Parathyroid adenoma (tissue), 2 donors: ENCODE measurements around the gene CAPN9.
"Not testable (repeated sequence)": the region's sequence is repeated elsewhere in the genome, so short reads cannot be mapped to it uniquely, and the experiment has no call there.

ENCODE experiments used
- H2AFZ ChIP-seq: fragments of 300-600 bp; sonication (generic); one replicate; pipeline ENCODE4 v1.7.0; 2017; ENCODE audit warnings: antibody characterized with exemption, mild to moderate bottlenecking
- H3K27ac ChIP-seq: fragments of 300-600 bp; sonication (generic); one replicate; pipeline ENCODE4 v1.7.0; 2017
- H3K27me3 ChIP-seq: fragments of 300-600 bp; sonication (generic); one replicate; pipeline ENCODE4 v1.7.0; 2017; ENCODE audit warnings: low read length; ENCODE audit not compliant: control insufficient read depth, insufficient read depth
- H3K36me3 ChIP-seq: fragments of 300-600 bp; sonication (generic); one replicate; pipeline ENCODE4 v1.7.0; 2017; ENCODE audit warnings: low read length; ENCODE audit not compliant: control insufficient read depth, insufficient read depth
- H3K4me1 ChIP-seq: fragments of 300-600 bp; sonication (generic); one replicate; pipeline ENCODE4 v1.7.0; 2017; ENCODE audit warnings: control low read depth
- H3K4me2 ChIP-seq: fragments of 300-600 bp; sonication (generic); one replicate; pipeline ENCODE4 v1.7.0; 2017; ENCODE audit warnings: low read length
- H3K4me3 ChIP-seq: fragments of 300-600 bp; sonication (generic); one replicate; pipeline ENCODE4 v1.7.0; 2017; ENCODE audit warnings: low read depth, low read length
- H3K79me2 ChIP-seq: fragments of 300-600 bp; sonication (generic); one replicate; pipeline ENCODE4 v1.7.0; 2017; ENCODE audit warnings: control low read depth
- H3K9ac ChIP-seq: fragments of 300-600 bp; sonication (generic); one replicate; pipeline ENCODE4 v1.7.0; 2017; ENCODE audit warnings: mild to moderate bottlenecking
- H3K9me3 ChIP-seq: fragments of 300-600 bp; sonication (generic); one replicate; pipeline ENCODE4 v1.7.0; 2017; ENCODE audit warnings: low read length; ENCODE audit not compliant: control insufficient read depth
- CTCF ChIP-seq: fragments of 300-600 bp; sonication (generic); IDR thresholded peaks from one replicate; pipeline ENCODE4 v1.7.0; 2017; ENCODE audit warnings: antibody characterized with exemption, mild to moderate bottlenecking
- donor health status: primary hyperparathyroidism.

The CAPN9 gene

DNA sequence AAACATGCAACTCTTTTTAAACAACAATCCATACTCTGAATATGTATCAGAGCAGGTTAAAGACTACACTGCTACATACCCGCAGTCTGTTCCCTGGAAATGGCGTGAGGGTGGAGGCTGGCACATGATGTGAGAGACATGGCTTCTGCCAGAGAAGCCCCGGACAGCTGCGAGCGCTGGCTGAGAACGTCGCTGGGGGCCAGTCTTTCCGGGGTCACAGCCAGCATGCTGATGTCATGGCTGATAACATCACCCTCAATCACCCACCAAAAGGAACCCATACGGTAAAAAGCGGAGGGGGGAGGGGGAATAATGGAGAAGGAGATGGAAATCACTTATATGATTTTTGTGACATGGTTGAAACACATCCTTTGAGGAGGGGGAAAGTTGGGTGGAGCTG, 92.0 kb downstream of the CAPN9 start:
- Histone ChIP-seq H2AFZ (no peak overlapping the region), H3K9me3 (no peaks in the 10 kb centered on the region), H3K36me3 (no peaks in the 10 kb centered on the region), H3K27ac (no peak overlapping the region), H3K9ac (no peak overlapping the region), H3K27me3 (no peaks in the 10 kb centered on the region), H3K4me1 (no peaks in the 10 kb centered on the region), H3K79me2 (no peaks in the 10 kb centered on the region), H3K4me2 (no peak overlapping the region), H3K4me3 (no peak overlapping the region)
- no peak for TF ChIP-seq CTCF

GRCh38 chr1:230842801-230843200, 95.6 kb downstream of the CAPN9 start:
- H3K79me2 ChIP-seq = no peaks in the 10 kb centered on the region
- no peaks in the 10 kb centered on the region for H3K36me3 ChIP-seq
- no peak overlapping the region for H2AFZ ChIP-seq
- H3K27me3 ChIP-seq = no peaks in the 10 kb centered on the region
- TF ChIP-seq CTCF = no peak
- no peaks in the 10 kb centered on the region for H3K4me1 ChIP-seq
- no peak overlapping the region for H3K4me2 ChIP-seq
- no peaks in the 10 kb centered on the region for H3K9me3 ChIP-seq
- no peak overlapping the region for H3K9ac ChIP-seq
- H3K4me3 ChIP-seq = no peak overlapping the region
- no peak overlapping the region for H3K27ac ChIP-seq

GRCh38 chr1:230843503-230844309, 96.5 kb downstream of the CAPN9 start:
- H3K27me3 ChIP-seq = no peaks in the 10 kb centered on the region
- no peaks in the 10 kb centered on the region for H3K36me3 ChIP-seq
- H3K4me3 ChIP-seq = no peak overlapping the region
- H3K9ac ChIP-seq = no peak overlapping the region
- H3K9me3 ChIP-seq = no peaks in the 10 kb centered on the region
- H3K27ac ChIP-seq = no peak overlapping the region
- no peaks in the 10 kb centered on the region for H3K79me2 ChIP-seq
- H3K4me1 ChIP-seq = no peaks in the 10 kb centered on the region
- no peak overlapping the region for H3K4me2 ChIP-seq
- no peak overlapping the region for H2AFZ ChIP-seq
- no peak for TF ChIP-seq CTCF

DNA sequence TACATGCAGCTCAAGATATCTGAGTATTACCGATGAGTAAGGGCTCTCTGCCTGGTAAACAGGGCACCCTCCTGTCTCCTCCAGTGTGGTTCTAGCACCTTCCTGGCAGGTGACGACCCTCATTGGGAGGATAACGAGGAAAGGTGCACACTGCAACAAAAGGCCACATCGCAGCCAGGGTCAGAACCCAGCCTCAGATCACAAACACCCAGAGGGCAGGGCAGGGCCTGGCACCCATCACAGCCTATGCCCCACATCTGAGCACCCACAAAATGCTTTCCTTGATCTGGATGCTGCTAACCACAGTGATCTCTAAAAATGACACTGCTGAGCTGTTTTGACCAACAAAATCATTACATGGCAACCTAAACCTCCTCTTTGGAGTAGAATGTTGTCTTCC, 97.4 kb downstream of the CAPN9 start:
- Histone ChIP-seq H3K36me3 (no peaks in the 10 kb centered on the region), H3K79me2 (no peaks in the 10 kb centered on the region), H3K4me1 (no peaks in the 10 kb centered on the region), H2AFZ (no peak overlapping the region), H3K9me3 (no peaks in the 10 kb centered on the region), H3K27ac (no peak overlapping the region), H3K27me3 (no peaks in the 10 kb centered on the region), H3K4me3 (no peak overlapping the region), H3K4me2 (no peak overlapping the region), H3K9ac (no peak overlapping the region)
- TF ChIP-seq CTCF = no peak

GRCh38 chr1:230845184-230845583, 98.0 kb downstream of the CAPN9 start:
- H3K4me3 ChIP-seq, H3K27me3 ChIP-seq, H2AFZ ChIP-seq, H3K9me3 ChIP-seq, H3K9ac ChIP-seq, H3K79me2 ChIP-seq, H3K27ac ChIP-seq, H3K4me2 ChIP-seq, H3K4me1 ChIP-seq, H3K36me3 ChIP-seq: not testable (repeated sequence)
